GDM1 (cell line): ENCODE measurements around the gene EIF3F.

Experiments
- DNase-seq: peaks from one replicate; lab custom pipeline; 2025; lab: John Stamatoyannopoulos, UW

EIF3F gene

GRCh38 chr11:8039530-8040260 is 52.6 kb downstream of the EIF3F start:
- no peak for DNase-seq

GRCh38 chr11:8040261-8040920 is 53.3 kb downstream of the EIF3F start:
- no peak for DNase-seq

GRCh38 chr11:8040921-8041285 is 53.8 kb downstream of the EIF3F start:
- DNase-seq: no peak

GRCh38 chr11:8041576-8041975 is 54.4 kb downstream of the EIF3F start:
- no peak for DNase-seq

GRCh38 chr11:8043756-8044155 is 56.6 kb downstream of the EIF3F start:
- DNase-seq: no peak

GRCh38 chr11:8045839-8046238 is 58.7 kb downstream of the EIF3F start:
- DNase-seq: no peak

- no peak for DNase-seq
Measured at GRCh38 chr11:8047382-8047781, 60.2 kb downstream of the EIF3F start.

GRCh38 chr11:8049084-8049483 is 61.9 kb downstream of the EIF3F start:
- no peak for DNase-seq
